Omental fat pad (tissue), 4 donors: ENCODE measurements around the gene MED28. TPM values are rescaled to one million over a fixed set of nuclear protein-coding genes. Genes with fewer than 3 reads are reported as not detected.

ENCODE experiments used
- ATAC-seq: fragments of 150-250 bp; one replicate; pipeline ENCODE4 v1.9.1; 2016; ENCODE audit warnings: mild to moderate bottlenecking, moderate library complexity; ENCODE audit not compliant: low FRiP score
- DNase-seq: peaks from one replicate; pipeline ENCODE4 v3.0.0-alpha.2; 2019; ENCODE audit warnings: low spot score
- CTCF ChIP-seq, 3 donors: fragments of 450-650 bp; IDR thresholded peaks; one replicate each; pipeline ENCODE4 v1.5.1; 2016 to 2017; ENCODE audit warnings: antibody characterized with exemption in 3 of 3, mild to moderate bottlenecking in 3 of 3, moderate library complexity in 2 of 3
- total RNA-seq, 4 donors: library from RNA; depleted of rRNA; stranded (reverse); fragments of >200 nt; gene quantifications; one replicate each; pipeline ENCODE4 v1.1.0, GENCODE V29; 2016

Gene MED28
- total RNA-seq, 4 donors from 2014 or later = 10.1 to 17.1 (median 13.9) TPM

GRCh38 chr4:17670423-17670822 is 56.0 kb downstream of the MED28 start:
- no peak for DNase-seq
- no peak for TF ChIP-seq CTCF (IDR thresholded peaks at IDR 0.05)
- no peak for ATAC-seq

- DNase-seq = no peak
- TF ChIP-seq CTCF (IDR thresholded peaks at IDR 0.05) = no peak
- ATAC-seq = no peak
Observed at GRCh38 chr4:17680559-17681280, 66.3 kb downstream of the MED28 start.

- no peak for ATAC-seq
- DNase-seq = no peak
- TF ChIP-seq CTCF (IDR thresholded peaks at IDR 0.05) = no peak
Observed at GRCh38 chr4:17681281-17682221, 67.1 kb downstream of the MED28 start.

GRCh38 chr4:17682222-17682566 is 67.8 kb downstream of the MED28 start:
- ATAC-seq (no peak), DNase-seq (no peak)
- no peak for TF ChIP-seq CTCF (IDR thresholded peaks at IDR 0.05)

Other genes with a start within 250 kb of the MED28 start
- 10 to 100 TPM; 17.2 to 58.7 (median 35.5) TPM for gene QDPR, start 102.6 kb upstream of the MED28 start, total RNA-seq
- not detected for gene CLRN2, start 99.5 kb upstream of the MED28 start, total RNA-seq
- gene LAP3, start 37.4 kb upstream of the MED28 start, total RNA-seq = 100 to 1,000 TPM in 2 of 4 donors, 10 to 100 TPM in 2; 84.6 to 231 (median 148) TPM
- gene FAM184B, start 167.0 kb downstream of the MED28 start, total RNA-seq = not detected
- gene DCAF16, start 196.1 kb downstream of the MED28 start, total RNA-seq = 10 to 100 TPM; 19.0 to 26.5 (median 24.7) TPM
- gene NCAPG, start 196.3 kb downstream of the MED28 start, total RNA-seq = 1 to 10 TPM in 1 of 4 donors, under 1 TPM in 2, not detected in 1; 0.32 to 2.3 (median 0.46) TPM